ENCODE data around the gene ARMC8.

ARMC8 gene

GRCh38 chr3:138310494-138310893 is 123.4 kb downstream of the ARMC8 start:
- DNase-seq (ENCODE audit: low read depth) = no peak

GRCh38 chr3:138314751-138315150 is 127.7 kb downstream of the ARMC8 start:
- DNase-seq (ENCODE audit: low read depth) = no peak

GRCh38 chr3:138317687-138318086 is 130.6 kb downstream of the ARMC8 start:
- no peak for DNase-seq (ENCODE audit: low read depth)

- no peak for DNase-seq (ENCODE audit: low read depth)
Measured at GRCh38 chr3:138323971-138324370, 136.9 kb downstream of the ARMC8 start.

GRCh38 chr3:138325990-138326389 is 138.9 kb downstream of the ARMC8 start:
- DNase-seq (ENCODE audit: low read depth) = no peak

GRCh38 chr3:138326866-138327595 is 139.9 kb downstream of the ARMC8 start:
- no peak for DNase-seq (ENCODE audit: low read depth)

- no peak for DNase-seq (ENCODE audit: low read depth)
Measured at GRCh38 chr3:138327831-138328230, 140.7 kb downstream of the ARMC8 start.

GRCh38 chr3:138328341-138328740 is 141.2 kb downstream of the ARMC8 start:
- DNase-seq (ENCODE audit: low read depth) = no peak

GRCh38 chr3:138329127-138329983 is 142.3 kb downstream of the ARMC8 start, which contains the start of gene NME9:
Gene NME9, minus strand, starts transcription at chr3:138329851. Its CDS starts 516 bp downstream, at chr3:138329335.
- peak; percentile 83 for DNase-seq (ENCODE audit: low read depth)

GRCh38 chr3:138329984-138330293 is 142.8 kb downstream of the ARMC8 start:
- no peak for DNase-seq (ENCODE audit: low read depth)

- no peak for DNase-seq (ENCODE audit: low read depth)
Measured at GRCh38 chr3:138331143-138331894, 144.2 kb downstream of the ARMC8 start.

- no peak for DNase-seq (ENCODE audit: low read depth)
Measured at GRCh38 chr3:138332472-138333073, 145.5 kb downstream of the ARMC8 start.

GRCh38 chr3:138334608-138335007 is 147.5 kb downstream of the ARMC8 start:
- DNase-seq (ENCODE audit: low read depth) = no peak

- DNase-seq (ENCODE audit: low read depth) = no peak
Measured at GRCh38 chr3:138336454-138336999, 149.4 kb downstream of the ARMC8 start.

GRCh38 chr3:138338244-138338643 is 151.1 kb downstream of the ARMC8 start:
- no peak for DNase-seq (ENCODE audit: low read depth)

GRCh38 chr3:138338811-138339210 is 151.7 kb downstream of the ARMC8 start:
- no peak for DNase-seq (ENCODE audit: low read depth)

- no peak for DNase-seq (ENCODE audit: low read depth)
Measured at GRCh38 chr3:138340511-138340910, 153.4 kb downstream of the ARMC8 start.

- no peak for DNase-seq (ENCODE audit: low read depth)
Measured at GRCh38 chr3:138344754-138345153, 157.7 kb downstream of the ARMC8 start.

Measured in stimulated activated CD8-positive, alpha-beta memory T cell treated with anti-CD3 and anti-CD28 coated beads, Interleukin-12 subunit alpha, Interleukin-12 subunit beta, amount 100 ng/mL, for 4 hours (primary cell).